Measurements from ENCODE around the gene CEP170B. TPM values are rescaled to one million over a fixed set of nuclear protein-coding genes. Genes with fewer than 3 reads are reported as not detected.

Gene CEP170B
- polyA plus RNA-seq, 6 donors from 2014 or later, result not detected

DNA sequence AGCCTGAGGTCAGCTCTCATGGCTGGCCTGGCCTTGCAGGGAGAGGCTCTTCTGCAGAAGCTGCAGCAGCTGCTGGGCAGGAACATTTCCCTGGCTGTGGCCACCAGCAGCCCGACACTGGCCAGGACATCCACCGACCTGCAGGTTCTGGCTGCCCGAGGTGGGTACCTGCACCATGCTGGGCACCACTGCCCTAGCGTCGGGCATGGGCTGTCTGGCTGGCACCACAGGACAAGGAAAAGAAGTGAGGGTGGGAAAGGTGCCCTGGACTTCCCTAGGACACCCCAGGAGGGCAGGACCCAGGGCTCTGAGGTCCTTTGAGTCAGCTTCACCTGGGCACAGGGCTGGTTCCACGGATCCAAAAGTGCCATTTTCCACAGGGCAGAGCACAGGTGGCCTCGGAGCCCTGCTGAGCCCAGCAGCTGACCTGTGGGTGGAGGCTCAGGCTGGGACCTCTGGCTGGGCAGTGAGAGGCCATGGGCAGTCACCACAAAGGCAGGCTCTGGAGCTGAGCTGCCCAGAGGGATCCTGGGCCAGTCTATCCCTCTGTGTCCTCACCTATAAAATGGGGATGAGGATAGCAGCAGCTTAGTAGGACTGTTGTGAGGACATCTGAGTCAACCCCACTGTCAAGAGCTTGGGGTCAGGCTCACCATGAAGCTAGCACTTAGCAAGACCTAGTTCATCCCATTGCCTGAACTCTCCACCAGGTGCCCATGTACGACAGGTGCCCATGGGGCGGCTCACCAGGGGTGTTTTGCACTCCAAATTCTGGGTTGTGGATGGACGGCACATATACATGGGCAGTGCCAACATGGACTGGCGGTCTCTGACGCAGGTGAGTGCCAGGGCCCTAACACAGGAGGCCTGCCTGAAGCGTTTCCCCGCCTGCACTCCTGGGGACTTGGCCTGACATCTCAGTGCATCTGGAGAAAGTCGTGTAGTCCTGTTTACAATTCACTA, 64.5 kb downstream of the CEP170B start:
- Mint-ChIP-seq H3K27me3 (peaks cover 0 to 2% (median 0%) of the 10 kb centered on the region in 3 donors), H3K36me3 (no peaks in the 10 kb centered on the region), H3K9me3 (no peaks in the 10 kb centered on the region), H3K4me3 (peak overlapping the region in 4 of 8 donors; percentile 3 to 50 (median 24)), H3K27ac (peak overlapping the region in 1 of 6 donors; percentile 82), H3K4me1 (peaks cover 29 to 51% (median 32%) of the 10 kb centered on the region in 3 donors)
- no peak for ATAC-seq (ENCODE audit: low read depth in 2 of 2)
- DNase-seq, result no peak

DNA sequence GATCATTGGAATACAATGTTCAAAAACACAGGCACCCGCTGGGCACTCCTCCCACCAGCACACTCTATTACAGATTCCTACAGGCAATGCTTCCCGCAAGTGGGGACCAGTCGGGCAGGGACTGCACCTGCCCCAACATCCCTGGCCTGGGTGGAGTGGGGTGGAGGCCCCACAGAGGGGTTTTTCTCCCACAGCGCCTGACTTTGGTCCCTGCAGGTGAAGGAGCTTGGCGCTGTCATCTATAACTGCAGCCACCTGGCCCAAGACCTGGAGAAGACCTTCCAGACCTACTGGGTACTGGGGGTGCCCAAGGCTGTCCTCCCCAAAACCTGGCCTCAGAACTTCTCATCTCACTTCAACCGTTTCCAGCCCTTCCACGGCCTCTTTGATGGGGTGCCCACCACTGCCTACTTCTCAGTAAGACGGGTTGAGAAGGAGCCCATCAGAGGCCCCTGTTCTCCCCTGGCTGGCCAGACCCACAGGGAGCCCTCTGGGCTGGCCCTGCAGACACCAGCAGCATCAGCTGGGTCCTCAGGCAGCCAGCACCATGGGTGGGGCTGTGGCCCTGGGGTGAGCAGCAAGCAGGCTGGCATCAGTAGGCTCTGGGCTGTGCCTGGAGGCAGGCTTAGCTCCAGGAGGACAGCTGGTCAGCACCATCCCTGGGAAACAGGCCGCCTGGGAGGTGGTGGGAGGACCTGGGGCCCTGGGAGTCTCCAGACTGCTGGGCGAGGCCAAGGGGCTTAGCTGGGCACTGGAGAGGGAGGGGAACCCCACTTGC, 65.6 kb downstream of the CEP170B start:
- Mint-ChIP-seq H3K9me3 (no peaks in the 10 kb centered on the region), H3K4me1 (peaks cover 27 to 47% (median 31%) of the 10 kb centered on the region in 3 donors), H3K27me3 (peaks cover 0 to 8% (median 0%) of the 10 kb centered on the region in 3 donors), H3K27ac (no peak overlapping the region), H3K4me3 (peak overlapping the region in 1 of 8 donors; percentile 43), H3K36me3 (no peaks in the 10 kb centered on the region)
- ATAC-seq (ENCODE audit: low read depth in 2 of 2), result no peak
- DNase-seq, result no peak

DNA sequence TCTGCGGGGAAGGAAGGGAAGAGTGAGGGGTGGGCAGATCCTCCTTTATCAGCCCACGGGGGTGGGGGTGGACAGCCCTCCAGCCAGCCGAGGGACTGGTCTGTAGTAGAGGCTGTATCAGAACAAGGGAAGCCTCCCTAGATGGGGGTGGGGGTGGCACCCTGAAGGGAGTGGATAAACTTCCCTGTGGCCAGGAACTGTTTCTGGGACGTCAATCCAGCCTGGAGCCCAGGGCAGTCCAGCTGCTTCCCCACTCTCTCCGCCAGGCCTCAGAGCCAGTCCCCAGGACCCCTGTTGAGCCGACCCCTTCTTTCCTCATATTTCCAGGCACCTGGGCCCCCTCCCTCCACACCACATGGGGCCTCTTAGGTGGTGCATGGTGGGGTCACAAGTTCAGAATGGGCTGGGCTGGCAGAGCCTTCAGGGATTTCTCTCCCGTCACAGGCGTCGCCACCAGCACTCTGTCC, 66.3 kb downstream of the CEP170B start:
- Mint-ChIP-seq H3K4me1 (peaks cover 27 to 42% (median 30%) of the 10 kb centered on the region in 3 donors), H3K9me3 (no peaks in the 10 kb centered on the region), H3K36me3 (no peaks in the 10 kb centered on the region), H3K27me3 (peaks cover 0 to 8% (median 0%) of the 10 kb centered on the region in 3 donors), H3K27ac (no peak overlapping the region), H3K4me3 (peak overlapping the region in 1 of 8 donors; percentile 43)
- no peak for DNase-seq
- no peak for ATAC-seq (ENCODE audit: low read depth in 2 of 2)

DNA sequence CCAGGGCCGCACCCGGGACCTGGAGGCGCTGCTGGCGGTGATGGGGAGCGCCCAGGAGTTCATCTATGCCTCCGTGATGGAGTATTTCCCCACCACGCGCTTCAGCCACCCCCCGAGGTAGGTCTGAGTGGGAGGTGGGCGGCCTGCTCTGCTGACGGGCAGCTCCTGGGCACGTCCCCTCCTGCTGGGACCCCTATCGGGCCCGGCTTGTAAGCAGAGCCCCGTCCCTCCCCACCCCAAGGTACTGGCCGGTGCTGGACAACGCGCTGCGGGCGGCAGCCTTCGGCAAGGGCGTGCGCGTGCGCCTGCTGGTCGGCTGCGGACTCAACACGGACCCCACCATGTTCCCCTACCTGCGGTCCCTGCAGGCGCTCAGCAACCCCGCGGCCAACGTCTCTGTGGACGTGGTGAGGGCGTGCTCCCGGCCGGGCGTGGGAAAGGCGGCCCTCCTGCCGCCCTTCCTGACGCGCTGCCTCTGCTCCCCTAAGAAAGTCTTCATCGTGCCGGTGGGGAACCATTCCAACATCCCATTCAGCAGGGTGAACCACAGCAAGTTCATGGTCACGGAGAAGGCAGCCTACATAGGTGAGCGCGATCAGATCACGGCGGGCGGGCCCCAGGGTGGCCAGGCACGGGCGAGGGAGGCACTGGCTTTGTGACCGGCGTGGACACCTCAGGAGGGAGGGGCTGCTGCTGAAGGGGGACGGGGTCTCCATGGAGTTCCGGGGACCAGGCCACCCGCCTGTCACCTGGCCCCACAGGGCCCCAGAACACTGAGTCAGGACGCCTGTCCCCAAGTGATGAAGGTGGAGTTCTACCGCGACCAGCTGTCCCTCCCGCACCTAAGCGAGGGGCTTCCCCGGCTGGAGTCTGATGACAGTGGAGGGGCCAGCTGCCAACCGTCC, 67.0 kb downstream of the CEP170B start:
- no peak for DNase-seq
- H3K4me1 Mint-ChIP-seq, result peaks cover 20 to 38% (median 26%) of the 10 kb centered on the region in 3 donors
- peaks cover 0 to 8% (median 0%) of the 10 kb centered on the region in 3 donors for H3K27me3 Mint-ChIP-seq
- peak overlapping the region in 4 of 8 donors; percentile 22 to 51 (median 42) for H3K4me3 Mint-ChIP-seq
- no peak overlapping the region for H3K27ac Mint-ChIP-seq
- H3K9me3 Mint-ChIP-seq, result no peaks in the 10 kb centered on the region
- no peaks in the 10 kb centered on the region for H3K36me3 Mint-ChIP-seq
- no peak for ATAC-seq (ENCODE audit: low read depth in 2 of 2)

DNA sequence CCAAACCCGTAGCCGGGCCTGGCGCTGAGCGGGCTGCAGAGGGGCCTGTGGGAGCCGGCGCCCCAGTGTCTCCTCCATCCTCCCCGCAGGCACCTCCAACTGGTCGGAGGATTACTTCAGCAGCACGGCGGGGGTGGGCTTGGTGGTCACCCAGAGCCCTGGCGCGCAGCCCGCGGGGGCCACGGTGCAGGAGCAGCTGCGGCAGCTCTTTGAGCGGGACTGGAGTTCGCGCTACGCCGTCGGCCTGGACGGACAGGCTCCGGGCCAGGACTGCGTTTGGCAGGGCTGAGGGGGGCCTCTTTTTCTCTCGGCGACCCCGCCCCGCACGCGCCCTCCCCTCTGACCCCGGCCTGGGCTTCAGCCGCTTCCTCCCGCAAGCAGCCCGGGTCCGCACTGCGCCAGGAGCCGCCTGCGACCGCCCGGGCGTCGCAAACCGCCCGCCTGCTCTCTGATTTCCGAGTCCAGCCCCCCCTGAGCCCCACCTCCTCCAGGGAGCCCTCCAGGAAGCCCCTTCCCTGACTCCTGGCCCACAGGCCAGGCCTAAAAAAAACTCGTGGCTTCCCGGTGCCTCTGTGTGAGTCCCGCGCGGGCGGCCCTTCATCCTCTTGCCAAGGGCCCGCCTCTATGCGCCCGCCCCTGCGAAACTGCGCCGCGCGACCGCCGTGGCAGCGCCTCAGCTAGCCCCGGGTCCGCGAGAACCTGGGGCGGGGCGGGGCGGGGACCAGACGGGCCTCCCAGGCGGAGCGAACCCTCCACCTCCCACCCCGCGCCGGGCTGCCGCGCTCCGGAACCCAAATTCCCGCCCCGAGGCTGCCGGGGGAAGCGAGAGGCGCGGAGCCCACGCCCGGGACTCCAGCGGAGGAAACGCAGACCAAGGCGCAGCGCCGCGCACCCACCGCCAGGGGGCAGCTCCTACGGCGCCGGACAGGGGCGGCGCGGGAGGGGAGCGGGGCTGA, 67.9 kb downstream of the CEP170B start:
- DNase-seq (peak; percentile 79), ATAC-seq (ENCODE audit: low read depth in 2 of 2) (peak; percentile 87 to 90)
- Mint-ChIP-seq H3K27ac (peak overlapping the region in 3 of 6 donors; percentile 28 to 69 (median 29)), H3K27me3 (peaks cover 0 to 8% (median 0%) of the 10 kb centered on the region in 3 donors), H3K9me3 (no peaks in the 10 kb centered on the region), H3K36me3 (no peaks in the 10 kb centered on the region), H3K4me3 (peak overlapping the region in 7 of 8 donors; percentile 56 to 81 (median 72)), H3K4me1 (peaks cover 13 to 30% (median 19%) of the 10 kb centered on the region in 3 donors)

DNA sequence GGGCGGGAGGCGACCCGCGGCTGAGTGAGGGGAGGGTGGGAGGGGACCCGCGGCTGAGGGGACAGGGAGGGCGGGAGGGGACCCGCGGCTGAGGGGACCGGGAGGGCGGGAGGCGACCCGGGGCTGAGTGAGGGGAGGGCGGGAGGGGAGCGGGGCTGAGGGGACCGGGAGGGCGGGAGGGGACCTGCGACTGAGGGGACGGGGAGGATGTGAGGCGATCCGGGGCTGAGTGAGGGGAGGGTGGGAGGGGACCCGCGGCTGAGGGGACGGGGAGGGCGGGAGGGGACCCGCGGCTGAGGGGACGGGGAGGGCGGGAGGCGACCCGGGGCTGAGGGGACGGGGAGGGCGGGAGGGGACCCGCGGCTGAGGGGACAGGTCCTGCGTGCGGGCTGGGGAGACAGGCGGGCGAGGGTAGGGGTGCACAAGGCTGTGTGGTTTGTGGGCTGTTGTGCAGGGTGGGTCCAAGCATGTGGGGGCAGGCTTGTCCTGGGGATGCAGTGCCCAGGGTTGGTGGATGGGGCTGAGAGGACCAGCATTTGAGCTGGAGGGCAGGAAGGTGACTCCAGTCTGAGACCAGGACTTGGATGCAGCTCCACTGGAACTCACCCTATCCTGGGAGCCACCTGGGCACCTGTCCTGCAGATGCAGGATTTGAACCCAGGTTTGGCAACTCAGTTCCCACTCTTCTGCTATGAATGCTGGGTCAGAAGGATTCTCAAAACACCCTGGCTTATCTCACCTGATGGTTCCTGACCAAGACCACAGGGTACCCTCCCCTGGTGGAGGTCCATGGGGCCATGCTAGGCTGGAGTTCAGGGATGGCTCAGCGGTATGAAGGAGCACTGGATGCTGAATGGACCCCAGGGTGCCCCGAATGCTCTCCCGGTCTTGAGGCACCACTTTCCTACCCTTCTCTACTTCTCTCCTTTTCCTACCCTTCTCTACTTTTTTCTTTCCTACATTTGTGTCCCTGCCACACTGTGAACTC, 69.0 kb downstream of the CEP170B start:
- Mint-ChIP-seq H3K27me3 (peaks cover 0 to 8% (median 0%) of the 10 kb centered on the region in 3 donors), H3K36me3 (no peaks in the 10 kb centered on the region), H3K4me3 (peak overlapping the region in 7 of 8 donors; percentile 30 to 90 (median 75)), H3K4me1 (peaks cover 13 to 21% (median 13%) of the 10 kb centered on the region in 3 donors), H3K9me3 (no peaks in the 10 kb centered on the region), H3K27ac (peak overlapping the region in 1 of 6 donors; percentile 47)
- DNase-seq, result no peak
- no peak for ATAC-seq (ENCODE audit: low read depth in 2 of 2)

DNA sequence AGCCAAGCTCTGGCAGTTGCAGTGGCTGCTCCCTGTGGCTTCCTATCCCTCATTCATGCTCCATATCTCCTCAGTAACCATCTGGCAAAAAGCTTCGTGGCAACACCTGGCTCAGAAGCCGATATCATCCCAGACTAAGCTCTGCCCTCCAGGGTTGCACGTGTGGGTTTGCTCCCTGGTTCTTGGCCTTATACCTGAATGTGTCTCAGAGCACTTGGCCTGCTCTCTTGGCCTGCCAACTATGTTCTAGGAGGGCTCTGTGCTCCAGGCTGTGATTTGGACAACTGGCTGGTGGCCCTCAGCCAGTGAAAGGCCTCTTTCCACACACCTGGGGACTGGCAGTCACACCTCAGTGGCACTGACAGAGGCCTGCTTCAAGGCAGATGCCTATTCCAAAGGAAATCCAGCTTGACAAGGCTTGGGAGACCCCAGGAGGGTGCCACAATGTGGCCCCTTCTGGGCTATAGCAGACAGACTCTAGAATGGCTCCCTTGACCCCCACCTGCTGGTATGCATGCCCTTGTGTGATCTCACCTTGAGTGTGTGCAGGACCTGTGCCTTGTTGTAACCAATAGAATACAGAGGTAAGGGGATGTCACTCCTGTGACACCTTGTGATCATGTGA, 70.1 kb downstream of the CEP170B start:
- H3K4me1 Mint-ChIP-seq, result peaks cover 11 to 21% (median 13%) of the 10 kb centered on the region in 3 donors
- peak overlapping the region in 4 of 6 donors; percentile 11 to 47 (median 32) for H3K27ac Mint-ChIP-seq
- no peak for DNase-seq
- peaks cover 0 to 8% (median 0%) of the 10 kb centered on the region in 3 donors for H3K27me3 Mint-ChIP-seq
- ATAC-seq (ENCODE audit: low read depth in 2 of 2), result no peak
- no peaks in the 10 kb centered on the region for H3K36me3 Mint-ChIP-seq
- no peaks in the 10 kb centered on the region for H3K9me3 Mint-ChIP-seq
- H3K4me3 Mint-ChIP-seq, result peak overlapping the region in 6 of 8 donors; percentile 73 to 90 (median 76)

DNA sequence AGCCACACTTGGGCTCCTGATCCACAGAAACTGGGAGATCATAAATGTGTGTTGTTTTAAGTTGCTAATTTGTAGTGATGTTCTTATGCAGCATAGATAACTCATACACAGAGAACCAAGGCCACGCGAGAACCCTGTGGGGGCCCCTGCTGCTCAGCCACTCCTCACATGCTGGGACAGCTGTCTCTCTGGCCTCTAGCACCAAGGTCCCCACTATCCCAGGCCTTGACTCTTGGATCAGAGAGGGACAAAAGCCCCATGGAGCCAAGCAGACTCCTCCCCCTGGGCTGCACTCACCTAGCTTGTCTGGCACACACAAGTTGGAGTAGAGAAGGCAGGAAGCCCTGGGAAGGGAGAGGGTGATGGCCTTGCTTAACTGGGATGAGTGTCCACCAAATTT, 70.9 kb downstream of the CEP170B start:
- no peak for ATAC-seq (ENCODE audit: low read depth in 2 of 2)
- H3K36me3 Mint-ChIP-seq, result no peaks in the 10 kb centered on the region
- H3K9me3 Mint-ChIP-seq, result no peaks in the 10 kb centered on the region
- no peak for DNase-seq
- peaks cover 0 to 8% (median 0%) of the 10 kb centered on the region in 3 donors for H3K27me3 Mint-ChIP-seq
- peaks cover 11 to 21% (median 13%) of the 10 kb centered on the region in 3 donors for H3K4me1 Mint-ChIP-seq
- H3K27ac Mint-ChIP-seq, result no peak overlapping the region
- peak overlapping the region in 1 of 8 donors; percentile 43 for H3K4me3 Mint-ChIP-seq

DNA sequence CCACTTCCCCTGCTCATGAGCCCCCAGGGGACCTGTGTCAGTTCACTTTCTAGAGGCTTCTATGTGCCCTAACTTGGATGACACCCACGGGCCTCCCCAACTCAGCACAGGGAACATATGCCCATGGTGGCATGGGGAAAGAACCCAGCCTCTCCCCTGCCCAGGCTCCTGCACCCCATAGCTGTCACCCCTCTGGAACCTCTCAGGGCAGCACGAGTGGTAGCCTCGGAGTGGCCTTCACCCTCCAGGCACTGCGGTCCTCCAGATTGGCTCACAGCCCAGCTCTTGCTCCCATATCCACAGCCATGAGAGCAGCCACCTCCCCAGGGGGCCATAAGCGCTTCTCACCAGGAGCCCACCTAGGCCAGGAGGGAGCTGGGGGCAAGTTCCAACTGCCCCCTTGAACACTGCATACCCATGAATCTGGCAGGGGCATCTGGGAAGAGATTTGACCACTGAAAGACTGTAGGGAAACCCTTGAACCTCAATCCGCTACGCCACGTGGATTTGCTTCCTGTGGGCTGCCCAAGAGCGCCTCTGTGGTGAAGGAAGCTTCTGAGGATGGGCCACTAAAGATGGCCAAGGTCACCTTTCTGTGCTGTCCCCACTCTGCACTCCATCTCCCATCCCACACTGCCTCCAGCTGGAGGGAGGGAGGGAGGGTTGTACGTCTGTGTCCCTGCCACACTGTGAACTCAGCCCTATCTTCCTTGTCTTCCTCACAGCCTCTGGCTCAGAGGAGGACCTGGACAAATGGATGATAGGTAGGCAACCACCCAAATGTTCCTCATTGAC, 71.5 kb downstream of the CEP170B start:
- Mint-ChIP-seq H3K9me3 (no peaks in the 10 kb centered on the region), H3K27me3 (peaks cover 0 to 8% (median 0%) of the 10 kb centered on the region in 3 donors), H3K4me3 (peak overlapping the region in 2 of 8 donors; percentile 26 to 44), H3K36me3 (no peaks in the 10 kb centered on the region), H3K27ac (peak overlapping the region in 1 of 6 donors; percentile 49), H3K4me1 (peaks cover 11 to 21% (median 13%) of the 10 kb centered on the region in 3 donors)
- no peak for DNase-seq
- ATAC-seq (ENCODE audit: low read depth in 2 of 2), result no peak

DNA sequence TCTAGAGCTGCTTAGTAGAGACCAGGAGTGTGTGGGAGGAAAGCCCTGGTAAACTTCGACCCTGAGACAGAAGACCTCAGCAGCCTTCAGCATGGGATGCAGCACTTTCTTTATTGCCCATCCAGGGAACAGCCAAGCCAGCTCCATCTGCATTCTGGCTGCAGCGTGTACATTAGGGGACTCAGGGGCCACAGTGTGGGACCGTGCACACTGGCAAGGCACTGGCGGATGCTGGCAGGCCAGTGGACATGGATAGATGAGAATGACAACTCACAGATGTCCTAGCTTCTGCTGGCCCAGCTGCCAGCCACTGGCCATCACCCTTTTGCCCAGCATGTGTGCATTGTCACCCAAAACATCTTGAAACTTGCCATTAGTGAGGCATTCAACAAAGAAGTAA, 72.1 kb downstream of the CEP170B start:
- Mint-ChIP-seq H3K4me1 (peaks cover 11 to 21% (median 13%) of the 10 kb centered on the region in 3 donors), H3K27me3 (peaks cover 0 to 8% (median 0%) of the 10 kb centered on the region in 3 donors), H3K36me3 (no peaks in the 10 kb centered on the region)

More for the DNA sequence above, 72.1 kb downstream of the CEP170B start:
- Mint-ChIP-seq H3K9me3 (no peaks in the 10 kb centered on the region), H3K4me3 (peak overlapping the region in 1 of 8 donors; percentile 26), H3K27ac (peak overlapping the region in 1 of 6 donors; percentile 49)
- DNase-seq, result no peak
- ATAC-seq (ENCODE audit: low read depth in 2 of 2), result no peak
